B cell (primary cell): ENCODE measurements around the gene ERGIC1. TPM values are rescaled to one million over a fixed set of nuclear protein-coding genes. Genes with fewer than 3 reads are reported as not detected.

ENCODE experiments used
- ATAC-seq: fragments of 200-7000 bp; cut with Tn5 transposase; one replicate; pipeline ENCODE4 v1.10.0; 2021; ENCODE audit warnings: low read depth, mild to moderate bottlenecking, moderate number of reproducible peaks, moderate library complexity
- CTCF ChIA-PET: fragments of 350-600 bp; sonication (Branson Sonifier 250); formaldehyde crosslinking; loops from one replicate; lab custom pipeline; 2021; ENCODE audit warnings: antibody characterized with exemption, inconsistent platforms; lab: Charles Lee
- POLR2A ChIA-PET: fragments of 350-600 bp; sonication (Branson Sonifier 250); formaldehyde crosslinking; loops from one replicate; lab custom pipeline; 2021; ENCODE audit warnings: antibody characterized with exemption; lab: Charles Lee
- DNase-seq: peaks from one replicate; pipeline ENCODE4 v3.0.0; 2013
- H2AFZ ChIP-seq: 2 replicates; pipeline ENCODE4 v1.6.1; 2012; ENCODE audit warnings: mild to moderate bottlenecking, low read depth, low read length; ENCODE audit not compliant: insufficient read depth, poor library complexity, severe bottlenecking
- H3K27ac ChIP-seq, 2 donors: 1 replicate in 1 of 2; 2 replicates in 1 of 2; pipeline ENCODE4 v1.5.1; 2012 to 2013; ENCODE audit warnings: low read length in 2 of 2, mild to moderate bottlenecking in 2 of 2, moderate library complexity in 1 of 2
- H3K27me3 ChIP-seq, 4 experiments: fragments of 200-600 bp in 1 of 4; sonication (generic) in 1 of 4; replicated peaks in 1 of 4; 1 replicate in 2 of 4; 2 replicates in 2 of 4; pipeline versions ENCODE4 v1.6.1 to v1.7.0; 2013 to 2016; ENCODE audit warnings: low read length in 3 of 4, mild to moderate bottlenecking in 2 of 4, mixed read lengths in 1 of 4, moderate library complexity in 1 of 4; ENCODE audit not compliant: insufficient read depth in 4 of 4, control insufficient read depth in 3 of 4; ENCODE audit errors: control extremely low read depth in 1 of 4
- H3K36me3 ChIP-seq, 2 experiments: replicated peaks in 1 of 2; 1 replicate in 1 of 2; 2 replicates in 1 of 2; pipeline versions ENCODE4 v1.6.1 to v1.7.1; 2013; ENCODE audit warnings: low read length in 1 of 2; ENCODE audit not compliant: insufficient read depth in 2 of 2, control insufficient read depth in 1 of 2; ENCODE audit errors: control extremely low read depth in 1 of 2, extremely low read depth in 1 of 2
- H3K4me1 ChIP-seq, 2 donors: fragments of 200-600 bp in 1 of 2; sonication (generic) in 1 of 2; 1 replicate in 1 of 2; 2 replicates in 1 of 2; pipeline versions ENCODE4 v1.5.1 to v1.6.1; 2013 to 2017; ENCODE audit warnings: low read length in 2 of 2; ENCODE audit not compliant: control insufficient read depth in 2 of 2, insufficient read depth in 2 of 2
- H3K4me2 ChIP-seq: replicated peaks from 2 replicates; pipeline ENCODE3; 2012; ENCODE audit warnings: mild to moderate bottlenecking, low read depth, low read length; ENCODE audit not compliant: poor library complexity, severe bottlenecking
- H3K4me3 ChIP-seq, 5 experiments: fragments of 200-600 bp in 1 of 5; sonication (generic) in 1 of 5; 1 replicate in 3 of 5; 2 replicates in 2 of 5; pipeline versions ENCODE4 v1.5.1 to v1.7.0; 2011 to 2016; ENCODE audit warnings: low read length in 4 of 5, mild to moderate bottlenecking in 4 of 5, low read depth in 2 of 5, control low read depth in 1 of 5, moderate library complexity in 1 of 5; ENCODE audit not compliant: insufficient read depth in 1 of 5; ENCODE audit errors: control extremely low read depth in 1 of 5, extremely low read depth in 1 of 5
- H3K79me2 ChIP-seq: fragments of 200-600 bp; sonication (generic); one replicate; pipeline ENCODE4 v1.6.0; 2016; ENCODE audit warnings: low read length; ENCODE audit not compliant: control insufficient read depth, insufficient read depth
- H3K9ac ChIP-seq: fragments of 200-600 bp; sonication (generic); 2 replicates; pipeline ENCODE4 v1.6.1; 2017; ENCODE audit warnings: mild to moderate bottlenecking, low read length, moderate library complexity
- H3K9me3 ChIP-seq, 3 donors: one replicate each; pipeline versions ENCODE4 v1.6.1 to v1.7.1; 2013; ENCODE audit warnings: low read length in 2 of 3; ENCODE audit not compliant: control insufficient read depth in 2 of 3, insufficient read depth in 1 of 3; ENCODE audit errors: control extremely low read depth in 1 of 3
- H4K20me1 ChIP-seq: 2 replicates; pipeline ENCODE4 v1.6.0; 2012; ENCODE audit warnings: mild to moderate bottlenecking, low read length; ENCODE audit not compliant: insufficient read depth, control insufficient read depth, poor library complexity, severe bottlenecking
- H3K27ac Mint-ChIP-seq: one replicate; pipeline ENCODE4 v1.8.0; 2021; ENCODE audit warnings: mixed read lengths
- H3K27me3 Mint-ChIP-seq: one replicate; pipeline ENCODE4 v1.8.0; 2021; ENCODE audit warnings: mixed read lengths
- H3K4me1 Mint-ChIP-seq: one replicate; pipeline ENCODE4 v1.8.0; 2021; ENCODE audit warnings: mixed read lengths
- H3K4me3 Mint-ChIP-seq: one replicate; pipeline ENCODE4 v1.8.0; 2021; ENCODE audit warnings: mixed read lengths
- H3K9me3 Mint-ChIP-seq: one replicate; pipeline ENCODE4 v1.8.0; 2022; ENCODE audit warnings: mixed read lengths; ENCODE audit not compliant: insufficient read depth
- CTCF ChIP-seq: fragments of 200-600 bp; IDR thresholded peaks from one replicate; pipeline ENCODE4 v1.8.0; 2022; ENCODE audit warnings: antibody characterized with exemption, mild to moderate bottlenecking
- EZH2 ChIP-seq: IDR thresholded peaks from 2 replicates; pipeline ENCODE4 v1.6.1; 2012; ENCODE audit warnings: borderline replicate concordance, low read depth, mild to moderate bottlenecking, moderate library complexity, low read length; ENCODE audit not compliant: insufficient read depth, poor library complexity, severe bottlenecking
- WGBS: methylation state at CpG from one replicate; pipeline ENCODE4 v1.1.5; 2013; ENCODE audit warnings: missing lambda C conversion rate; ENCODE audit not compliant: insufficient coverage; 5-methylcytosine and 5-hydroxymethylcytosine counted together
- intact Hi-C: fragments of 100-400 bp; cut with micrococcal nuclease; formaldehyde crosslinking; loops from one replicate; pipeline ENCODE4 v1.10.0; 2022
- polyA plus RNA-seq: library from polyadenylated mRNA; depleted of rRNA; stranded (reverse); fragments of >200 nt; gene quantifications from 2 replicates; pipeline ENCODE4 v1.2.3, GENCODE V29; 2012
- total RNA-seq, 2 donors: library from RNA; stranded (reverse); fragments of 120-200 nt in 1 of 2; gene quantifications; 1 replicate in 1 of 2; 2 replicates in 1 of 2; pipeline versions ENCODE4 v1.2.3 to v1.2.4, GENCODE V29; 2013 to 2022

ERGIC1 gene
- total and polyA plus RNA-seq, 2 donors (not counting 1 experiment from before 2014, with no cell fraction given), result 86.3 to 140 TPM

- peak overlapping the region; percentile 78 for H3K27ac Mint-ChIP-seq
- ATAC-seq, result peak; percentile 95
- CTCF ChIA-PET, result interaction anchor here (0.8 to 13.5 kb wide), 33 partner anchors 10 to 243 kb away, joined by 3 to 368 read pairs (median 5); partner anchors contain the start of genes DUSP1 and RPL26L1
Measured at GRCh38 chr5:172932313-172933017, 98.4 kb downstream of the ERGIC1 start.

More at GRCh38 chr5:172932313-172933017, 98.4 kb downstream of the ERGIC1 start:
- no peaks in the 10 kb centered on the region for H3K9me3 ChIP-seq
- H3K27me3 Mint-ChIP-seq, result no peaks in the 10 kb centered on the region
- H3K4me1 Mint-ChIP-seq, result peaks cover 16% of the 10 kb centered on the region
- intact Hi-C loops, result loop anchor here (1.0 to 5.0 kb wide), 6 partner anchors 26 to 219 kb away; no protein-coding TSS in a partner anchor
- DNase-seq, result peak; percentile 80
- H2AFZ ChIP-seq, result no peak overlapping the region
- H4K20me1 ChIP-seq, result no peaks in the 10 kb centered on the region
- H3K79me2 ChIP-seq, result peaks cover 6% of the 10 kb centered on the region
- H3K9me3 Mint-ChIP-seq, result no peaks in the 10 kb centered on the region
- 32% methylated on average over 22 of the region's 22 CpGs for WGBS
- peaks cover 0 to 6% of the 10 kb centered on the region in 2 donors for H3K4me1 ChIP-seq
- TF ChIP-seq CTCF, result peak; percentile 96
- no peak for TF ChIP-seq EZH2
- H3K4me3 ChIP-seq, result no peak overlapping the region
- peak overlapping the region; percentile 28 for H3K4me2 ChIP-seq
- peaks cover 0 to 55% of the 10 kb centered on the region in 2 experiments for H3K36me3 ChIP-seq
- no peak overlapping the region for H3K9ac ChIP-seq
- no peaks in the 10 kb centered on the region for H3K27me3 ChIP-seq
- POLR2A ChIA-PET, result interaction anchor here (0.7 kb wide), 1 partner anchor 161 kb away, joined by 3 read pairs; no protein-coding TSS in a partner anchor
- H3K27ac ChIP-seq, result no peak overlapping the region
- no peak overlapping the region for H3K4me3 Mint-ChIP-seq
